GM12878 (cell line): Measurements from ENCODE around the gene ROBO4. TPM values are rescaled to one million over a fixed set of nuclear protein-coding genes. Genes with fewer than 3 reads are reported as not detected.
A peak's percentile ranks its signal among the peaks of the same experiment; 100 is the strongest.

Source experiments
- ATAC-seq: fragments of 200-7000 bp; cut with Tn5 transposase; 3 replicates; pipeline ENCODE4 v1.9.1; 2020; ENCODE audit warnings: mild to moderate bottlenecking, moderate library complexity
- BruUV-seq: library from RNA; stranded (reverse); fragments of 400-500 nt; replicated peaks from 2 replicates; lab custom pipeline; 2021; lab: Mats Ljungman, UMichigan
- CTCF ChIA-PET: fragments of 300-600 bp; sonication (Branson Sonifier 250); formaldehyde crosslinking; extraction: SDS; loops from one replicate; lab custom pipeline; 2021; ENCODE audit warnings: inconsistent platforms; lab: Yijun Ruan, JAX
- POLR2A ChIA-PET: fragments of 350-600 bp; formaldehyde crosslinking; extraction: SDS; loops from one replicate; lab custom pipeline; 2021; ENCODE audit warnings: inconsistent platforms; lab: Charles Lee
- RAD21 ChIA-PET: fragments of 300-600 bp; sonication (Branson Sonifier 250); formaldehyde crosslinking; loops from one replicate; lab custom pipeline; 2023; ENCODE audit warnings: antibody characterized with exemption; ENCODE audit not compliant: unreplicated experiment; lab: Charles Lee
- SMC1A ChIA-PET: fragments of 300-600 bp; sonication (Branson Sonifier 250); formaldehyde crosslinking; loops from one replicate; lab custom pipeline; 2023; ENCODE audit not compliant: unreplicated experiment, uncharacterized antibody; lab: Charles Lee
- DNase-seq: peaks from one replicate; pipeline ENCODE4 v3.0.0-alpha.2; 2011; ENCODE audit warnings: low read depth, low spot score
- FAIRE-seq: peaks from 3 replicates; lab custom pipeline; 2011; peaks lifted over from hg19 to GRCh38; lab: Jason Lieb, UNC
- H2AFZ ChIP-seq: 2 replicates; pipeline ENCODE4 v1.6.0; 2011; ENCODE audit warnings: low read depth, low read length, control low read depth; ENCODE audit not compliant: control insufficient read depth
- H3K27ac ChIP-seq: 2 replicates; pipeline ENCODE4 v1.5.1; 2011; ENCODE audit warnings: control low read depth; ENCODE audit not compliant: control insufficient read depth, insufficient read depth
- H3K27me3 ChIP-seq, 2 experiments: replicated peaks in 1 of 2; 2 replicates each; pipeline versions ENCODE4 v1.6.0 to v1.6.1; 2011; ENCODE audit warnings: low read length in 1 of 2; ENCODE audit not compliant: control insufficient read depth in 2 of 2, insufficient read depth in 2 of 2
- H3K36me3 ChIP-seq, 2 experiments: 2 replicates each; pipeline ENCODE4 v1.5.1; 2011; ENCODE audit warnings: low read length in 1 of 2; ENCODE audit not compliant: control insufficient read depth in 2 of 2, insufficient read depth in 2 of 2
- H3K4me1 ChIP-seq: 2 replicates; pipeline ENCODE4 v1.6.1; 2011; ENCODE audit warnings: mild to moderate bottlenecking, low read length, moderate library complexity, mixed read lengths; ENCODE audit not compliant: control insufficient read depth, insufficient read depth
- H3K4me2 ChIP-seq: 2 replicates; pipeline ENCODE4 v1.6.0; 2011; ENCODE audit warnings: control low read depth; ENCODE audit not compliant: control insufficient read depth, insufficient read depth
- H3K4me3 ChIP-seq: fragments of 200-600 bp; sonication (generic); 2 replicates; pipeline ENCODE4 v1.5.1; 2016
- H3K79me2 ChIP-seq: 2 replicates; pipeline ENCODE4 v1.6.0; 2011; ENCODE audit warnings: low read length; ENCODE audit not compliant: control insufficient read depth, insufficient read depth
- H3K9ac ChIP-seq: 2 replicates; pipeline ENCODE4 v1.8.0; 2011; ENCODE audit warnings: low read length, control low read depth, mixed read lengths; ENCODE audit not compliant: control insufficient read depth, insufficient read depth
- H3K9me3 ChIP-seq: replicated peaks from 3 replicates; pipeline ENCODE4 v1.5.1; 2011; ENCODE audit warnings: mild to moderate bottlenecking, low read length; ENCODE audit not compliant: control insufficient read depth, insufficient read depth
- H4K20me1 ChIP-seq: 2 replicates; pipeline ENCODE4 v1.6.0; 2011; ENCODE audit not compliant: control insufficient read depth, insufficient read depth
- BMI1 ChIP-seq: fragments of 450-650 bp; IDR thresholded peaks from 2 replicates; pipeline ENCODE4 v1.6.1; 2016; ENCODE audit warnings: mild to moderate bottlenecking, moderate library complexity, borderline replicate concordance
- CREM ChIP-seq: IDR thresholded peaks from 2 replicates; pipeline ENCODE4 v1.6.1; 2014; ENCODE audit warnings: antibody characterized with exemption, low read depth
- FOXK2 ChIP-seq: fragments of 450-650 bp; IDR thresholded peaks from 2 replicates; pipeline ENCODE4 v1.6.1; 2017; ENCODE audit warnings: mild to moderate bottlenecking, moderate library complexity
- FOXM1 ChIP-seq: IDR thresholded peaks from 2 replicates; pipeline ENCODE4 v1.6.1; 2012; ENCODE audit warnings: low read depth, mild to moderate bottlenecking, inconsistent platforms, low read length, moderate library complexity
- GATAD2B ChIP-seq: fragments of 450-650 bp; conservative IDR thresholded peaks from 2 replicates; pipeline ENCODE4 v1.6.1; 2017; ENCODE audit warnings: low read depth, mild to moderate bottlenecking, moderate library complexity
- HDGF ChIP-seq: fragments of 450-650 bp; IDR thresholded peaks from 2 replicates; pipeline ENCODE4 v1.6.1; 2016; ENCODE audit warnings: antibody characterized with exemption
- NR2C1 ChIP-seq: fragments of 450-650 bp; IDR thresholded peaks from 2 replicates; pipeline ENCODE4 v1.6.1; 2017; ENCODE audit warnings: antibody characterized with exemption, mild to moderate bottlenecking, moderate library complexity
- RAD21 ChIP-seq: IDR thresholded peaks from 2 replicates; pipeline ENCODE4 v1.6.1; 2011; ENCODE audit warnings: mild to moderate bottlenecking, low read depth, low read length, moderate library complexity; ENCODE audit not compliant: insufficient read depth
- RELA ChIP-seq: fragments of 450-650 bp; IDR thresholded peaks from 2 replicates; pipeline ENCODE4 v1.8.0; 2014; ENCODE audit warnings: borderline replicate concordance; ENCODE audit not compliant: partially characterized antibody
- SUPT20H ChIP-seq: IDR thresholded peaks from 2 replicates; pipeline ENCODE4 v1.6.1; 2011; ENCODE audit warnings: low read depth, mild to moderate bottlenecking, low read length, moderate library complexity, borderline replicate concordance; ENCODE audit not compliant: control insufficient read depth
- USF1 ChIP-seq: IDR thresholded peaks from 2 replicates; pipeline ENCODE4 v1.6.1; 2011; ENCODE audit warnings: borderline replicate concordance, low read depth, mild to moderate bottlenecking, moderate library complexity, mixed read lengths, low read length; ENCODE audit not compliant: insufficient read depth; ENCODE audit errors: extremely low read length
- YY1 ChIP-seq: IDR thresholded peaks from 2 replicates; pipeline ENCODE4 v1.6.1; 2011; ENCODE audit warnings: low read depth, mild to moderate bottlenecking, low read length
- WGBS: methylation state at CpG from one replicate; pipeline ENCODE4 v1.1.6; 2016; ENCODE audit warnings: low lambda C conversion rate; ENCODE audit not compliant: insufficient replicate concordance, insufficient coverage; ENCODE audit errors: missing lambda C conversion rate; 5-methylcytosine and 5-hydroxymethylcytosine counted together
- in situ Hi-C: fragments of 300-500 bp; cut with MboI; formaldehyde crosslinking; loops from 9 replicates; pipeline ENCODE4 v1.14.3; 2018; ENCODE audit warnings: mixed read lengths
- intact Hi-C: fragments of 100-400 bp; cut with micrococcal nuclease; formaldehyde crosslinking; loops from one replicate; pipeline ENCODE4 v1.14.2; 2022; ENCODE audit not compliant: unreplicated experiment
- polyA plus RNA-seq, 11 experiments: library from polyadenylated mRNA; depleted of rRNA in 4 of 11; unstranded in 6 of 11; stranded (reverse) in 5 of 11; fragments of >200 nt; fragmentation: Nextera tagmentation in 4 of 11; fragmentation: Illumina TruSeq in 1 of 11; extraction: Ambion mirVana in 4 of 11; extraction: Trizol in 1 of 11; gene quantifications; 1 replicate in 1 of 11; 2 replicates in 10 of 11; pipeline versions ENCODE4 v1.2.1 to v1.2.3, GENCODE V29; 2011 to 2016; ENCODE audit warnings: inconsistent platforms in 2 of 11, missing spikeins in 2 of 11, low read depth in 1 of 11
- total RNA-seq, 4 experiments: library from RNA; depleted of rRNA in 3 of 4; stranded (reverse); fragments of >200 nt in 3 of 4; fragmentation: Illumina TruSeq in 1 of 4; extraction: Trizol in 1 of 4; gene quantifications; 2 replicates each; pipeline versions ENCODE4 v1.2.1 to v1.2.3, GENCODE V29; 2013 to 2021

ROBO4 gene
- total and polyA plus RNA-seq, 10 of the 15 experiments (the other 5 are each of a cell fraction or from before 2014, with no cell fraction given) = not detected

GRCh38 chr11:124837491-124837856 is 60.2 kb downstream of the ROBO4 start (continued):
- TF ChIP-seq HDGF (no peak), CREM (no peak), RAD21 (peak; percentile 46), BMI1 (no peak), RELA (no peak), FOXK2 (no peak), GATAD2B (no peak), USF1 (no peak), SUPT20H (no peak)

GRCh38 chr11:124835918-124836317 is 61.7 kb downstream of the ROBO4 start:
- in situ Hi-C loops = loop anchor here (5.0 to 25.0 kb wide), 2 partner anchors 164 to 424 kb away; partner anchors contain the start of genes OR8B4, SIAE and SPA17
- no peak overlapping the region for H3K4me2 ChIP-seq
- H4K20me1 ChIP-seq = no peaks in the 10 kb centered on the region
- ChIA-PET CTCF (interaction anchor here (0.6 to 7.1 kb wide), 27 partner anchors 10 to 797 kb away, joined by 3 to 102 read pairs (median 3); partner anchors contain the start of gene CCDC15), RAD21 (interaction anchor here (0.6 to 3.3 kb wide), 15 partner anchors 21 to 224 kb away, joined by 3 to 33 read pairs (median 4); partner anchors contain the start of genes SIAE and SPA17), POLR2A (no interaction called here), SMC1A (interaction anchor here (0.9 to 2.4 kb wide), 10 partner anchors 22 to 187 kb away, joined by 3 to 27 read pairs (median 4); no protein-coding TSS in a partner anchor)
- ATAC-seq (no peak), FAIRE-seq (no peak), DNase-seq (no peak)
- H3K27ac ChIP-seq = no peak overlapping the region
- no peak overlapping the region for H2AFZ ChIP-seq
- peaks cover 9 to 16% of the 10 kb centered on the region in 2 experiments for H3K27me3 ChIP-seq
- no peak overlapping the region for H3K4me3 ChIP-seq
- no peaks in the 10 kb centered on the region for H3K9me3 ChIP-seq
- H3K79me2 ChIP-seq = no peaks in the 10 kb centered on the region
- BruUV-seq = no TSS peak
- no peaks in the 10 kb centered on the region for H3K4me1 ChIP-seq
- H3K36me3 ChIP-seq = no peaks in the 10 kb centered on the region
- no peak for TF ChIP-seq FOXM1
- no peak for TF ChIP-seq YY1
- TF ChIP-seq NR2C1 = no peak
- intact Hi-C loops = loop anchor here (2.0 to 5.0 kb wide), 2 partner anchors 35 to 419 kb away; partner anchors contain the start of gene MSANTD2
- no peak overlapping the region for H3K9ac ChIP-seq
- WGBS = 79% methylated on average over 8 of the region's 8 CpGs
